ENCODE measurements around the gene ANKRD29.

DNA sequence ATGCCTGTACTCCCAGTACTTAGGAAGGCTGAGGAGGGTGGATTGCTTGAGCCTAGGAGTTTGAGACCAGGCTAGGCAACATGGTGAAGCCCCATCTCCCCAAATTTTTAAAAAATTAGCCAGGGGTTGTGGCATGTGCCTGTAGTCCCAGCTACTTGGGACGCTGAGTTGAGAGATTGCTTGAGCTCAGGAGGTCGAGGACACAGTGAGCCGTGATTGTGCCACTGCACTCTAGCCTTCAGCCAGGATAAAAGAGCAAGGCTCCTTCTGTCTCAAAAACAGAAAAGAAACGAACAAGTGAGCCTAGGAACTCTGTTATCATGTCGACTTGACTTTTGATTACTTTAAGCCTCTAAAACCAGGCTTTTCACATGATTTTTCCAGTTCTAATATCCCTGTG lies 90.1 kb downstream of the ANKRD29 start:
- TF ChIP-seq, protein P1, sequence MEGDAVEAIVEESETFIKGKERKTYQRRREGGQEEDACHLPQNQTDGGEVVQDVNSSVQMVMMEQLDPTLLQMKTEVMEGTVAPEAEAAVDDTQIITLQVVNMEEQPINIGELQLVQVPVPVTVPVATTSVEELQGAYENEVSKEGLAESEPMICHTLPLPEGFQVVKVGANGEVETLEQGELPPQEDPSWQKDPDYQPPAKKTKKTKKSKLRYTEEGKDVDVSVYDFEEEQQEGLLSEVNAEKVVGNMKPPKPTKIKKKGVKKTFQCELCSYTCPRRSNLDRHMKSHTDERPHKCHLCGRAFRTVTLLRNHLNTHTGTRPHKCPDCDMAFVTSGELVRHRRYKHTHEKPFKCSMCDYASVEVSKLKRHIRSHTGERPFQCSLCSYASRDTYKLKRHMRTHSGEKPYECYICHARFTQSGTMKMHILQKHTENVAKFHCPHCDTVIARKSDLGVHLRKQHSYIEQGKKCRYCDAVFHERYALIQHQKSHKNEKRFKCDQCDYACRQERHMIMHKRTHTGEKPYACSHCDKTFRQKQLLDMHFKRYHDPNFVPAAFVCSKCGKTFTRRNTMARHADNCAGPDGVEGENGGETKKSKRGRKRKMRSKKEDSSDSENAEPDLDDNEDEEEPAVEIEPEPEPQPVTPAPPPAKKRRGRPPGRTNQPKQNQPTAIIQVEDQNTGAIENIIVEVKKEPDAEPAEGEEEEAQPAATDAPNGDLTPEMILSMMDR (conservative IDR thresholded peaks at IDR 0.05 in 1 of 2, IDR thresholded peaks at IDR 0.05 in 1 of 2; ENCODE audit: low read depth in 1 of 2, low read length in 2 of 2), result no peak
- TF ChIP-seq EZH2 (IDR thresholded peaks at IDR 0.05; ENCODE audit: low read length, missing control alignments), result no peak

Data from fibroblast of lung (primary cell).